Transverse colon (tissue), 4 donors: Measurements from ENCODE around the gene SPTLC3. TPM values are rescaled to one million over a fixed set of nuclear protein-coding genes. Genes with fewer than 3 reads are reported as not detected.

ENCODE experiments used
- DNase-seq: peaks from one replicate; pipeline ENCODE4 v3.0.0-alpha.2; 2019
- H3K27ac ChIP-seq, 4 donors: fragments of 200-600 bp; sonication (generic); 2 replicates each; pipeline ENCODE4 v1.5.1; 2016 to 2018; ENCODE audit warnings: inconsistent platforms in 4 of 4
- H3K27me3 ChIP-seq: fragments of 200-600 bp; sonication (generic); 2 replicates; pipeline ENCODE4 v1.5.1; 2017; ENCODE audit warnings: inconsistent platforms
- H3K36me3 ChIP-seq, 4 donors: fragments of 200-600 bp; sonication (generic); 2 replicates each; pipeline ENCODE4 v1.5.1; 2017 to 2019; ENCODE audit warnings: inconsistent platforms in 4 of 4
- H3K4me1 ChIP-seq, 4 donors: fragments of 200-600 bp; sonication (generic); 2 replicates each; pipeline ENCODE4 v1.5.1; 2017 to 2020; ENCODE audit warnings: inconsistent platforms in 4 of 4
- H3K4me3 ChIP-seq, 4 donors: fragments of 200-600 bp; sonication (generic); 1 replicate in 1 of 4; 2 replicates in 3 of 4; pipeline versions ENCODE4 v1.5.1 to v1.6.1; 2017 to 2019; ENCODE audit warnings: inconsistent platforms in 4 of 4
- H3K9me3 ChIP-seq, 2 donors: fragments of 200-600 bp; sonication (generic); 2 replicates each; pipeline ENCODE4 v1.5.1; 2017 to 2019; ENCODE audit warnings: inconsistent platforms in 2 of 2
- EP300 ChIP-seq: sonication (generic); formaldehyde crosslinking; IDR thresholded peaks from one replicate; pipeline ENCODE4 v1.6.1; 2017; ENCODE audit warnings: antibody characterized with exemption, low read depth
- POLR2A ChIP-seq: fragments of 450-650 bp; IDR thresholded peaks from one replicate; pipeline ENCODE4 v1.6.1; 2016; ENCODE audit warnings: antibody characterized with exemption, mild to moderate bottlenecking, moderate library complexity
- POLR2AphosphoS5 ChIP-seq, 3 donors: sonication (generic); formaldehyde crosslinking; IDR thresholded peaks; one replicate each; pipeline ENCODE4 v1.6.1; 2016; ENCODE audit warnings: antibody characterized with exemption in 3 of 3
- WGBS, 2 donors: methylation state at CpG; one replicate each; pipeline ENCODE4 v1.1.5; 2018; ENCODE audit warnings: low coverage in 1 of 2; 5-methylcytosine and 5-hydroxymethylcytosine counted together
- in situ Hi-C, 4 donors: fragments of 200-750 bp; cut with MboI; loops; one replicate each; pipeline versions ENCODE4 v1.15.0 to v1.15.1; 2017; ENCODE audit warnings: low sequenced_read_pairs in 3 of 4, low pct_ligation_motif_present in 1 of 4, low pct_unique_long_range_greater_than_20kb in 1 of 4
- intact Hi-C: fragments of 100-400 bp; cut with DNase I; formaldehyde crosslinking; loops from one replicate; pipeline ENCODE4 v1.15.1; 2023; ENCODE audit warnings: low total_unique reads
- total RNA-seq, 4 donors: library from RNA; depleted of rRNA; stranded (reverse); fragments of >200 nt; gene quantifications; one replicate each; pipeline ENCODE4 v1.1.0, GENCODE V29; 2016
- TF ChIP-seq, protein P1 (sequence below), 5 experiments: fragments of 200-600 bp in 3 of 5; fragments of 450-650 bp in 2 of 5; sonication (generic) in 3 of 5; IDR thresholded peaks; 1 replicate in 2 of 5; 2 replicates in 3 of 5; pipeline ENCODE4 v1.5.1; 2016 to 2017; ENCODE audit warnings: antibody characterized with exemption in 5 of 5, inconsistent platforms in 3 of 5, mild to moderate bottlenecking in 2 of 5, moderate library complexity in 1 of 5

SPTLC3 gene
- total RNA-seq, 4 donors from 2014 or later: 2.6 to 11.6 (median 8.8) TPM

DNA sequence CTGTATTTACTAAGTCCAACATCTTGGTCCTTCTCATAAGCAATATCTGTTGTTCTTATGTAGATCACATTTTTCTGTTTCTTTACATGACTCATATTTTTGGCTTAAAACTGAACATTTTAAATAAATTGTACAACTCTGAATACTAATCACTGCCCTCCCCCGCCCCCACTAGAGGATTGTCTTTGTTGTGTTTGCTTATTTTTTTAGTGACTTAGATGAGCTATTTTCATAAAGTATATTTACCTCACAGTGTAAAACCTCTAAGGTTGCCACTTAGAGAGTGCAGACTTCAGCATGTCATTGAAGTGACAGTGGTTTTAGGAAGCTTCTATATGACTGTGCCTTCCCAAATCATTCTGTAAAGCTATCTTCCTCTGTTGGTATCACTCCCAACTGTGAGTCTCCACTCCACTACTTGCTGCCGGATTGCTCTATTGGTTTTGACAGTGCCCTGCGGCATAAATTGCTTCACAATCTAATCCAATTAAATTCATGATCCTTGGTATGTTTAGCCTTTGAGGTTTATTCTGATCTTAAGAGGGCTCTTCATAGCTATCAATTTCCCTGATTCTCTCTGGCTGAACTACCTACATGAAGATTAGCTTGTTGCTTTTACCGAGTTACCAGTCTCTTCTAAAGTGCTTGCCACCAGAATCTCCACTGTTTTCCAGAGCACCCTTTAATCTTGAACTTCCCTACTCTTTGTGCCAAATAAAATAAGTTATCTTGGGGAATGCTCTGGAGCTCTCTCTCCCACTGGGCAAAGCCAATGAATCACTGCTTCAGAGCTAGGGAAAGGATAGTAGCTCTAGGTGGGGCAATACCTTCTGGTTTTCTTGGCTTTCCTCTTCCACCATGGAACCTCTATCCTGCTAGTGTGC, 33.0 kb downstream of the SPTLC3 start:
- no peak overlapping the region for H3K27ac ChIP-seq
- no peaks in the 10 kb centered on the region for H3K36me3 ChIP-seq
- in situ Hi-C loops (no loop called here), intact Hi-C loops (no loop called here)
- 87 to 89% methylated on average over 4 of the region's 4 CpGs for WGBS, 2 donors
- no peak overlapping the region for H3K4me3 ChIP-seq
- DNase-seq: no peak
- no peaks in the 10 kb centered on the region for H3K4me1 ChIP-seq
- H3K9me3 ChIP-seq: no peaks in the 10 kb centered on the region
- no peaks in the 10 kb centered on the region for H3K27me3 ChIP-seq
- TF ChIP-seq POLR2A (no peak), EP300 (no peak), POLR2AphosphoS5 (IDR thresholded peaks at IDR 0.05) (no peak)
- TF ChIP-seq, protein P1, sequence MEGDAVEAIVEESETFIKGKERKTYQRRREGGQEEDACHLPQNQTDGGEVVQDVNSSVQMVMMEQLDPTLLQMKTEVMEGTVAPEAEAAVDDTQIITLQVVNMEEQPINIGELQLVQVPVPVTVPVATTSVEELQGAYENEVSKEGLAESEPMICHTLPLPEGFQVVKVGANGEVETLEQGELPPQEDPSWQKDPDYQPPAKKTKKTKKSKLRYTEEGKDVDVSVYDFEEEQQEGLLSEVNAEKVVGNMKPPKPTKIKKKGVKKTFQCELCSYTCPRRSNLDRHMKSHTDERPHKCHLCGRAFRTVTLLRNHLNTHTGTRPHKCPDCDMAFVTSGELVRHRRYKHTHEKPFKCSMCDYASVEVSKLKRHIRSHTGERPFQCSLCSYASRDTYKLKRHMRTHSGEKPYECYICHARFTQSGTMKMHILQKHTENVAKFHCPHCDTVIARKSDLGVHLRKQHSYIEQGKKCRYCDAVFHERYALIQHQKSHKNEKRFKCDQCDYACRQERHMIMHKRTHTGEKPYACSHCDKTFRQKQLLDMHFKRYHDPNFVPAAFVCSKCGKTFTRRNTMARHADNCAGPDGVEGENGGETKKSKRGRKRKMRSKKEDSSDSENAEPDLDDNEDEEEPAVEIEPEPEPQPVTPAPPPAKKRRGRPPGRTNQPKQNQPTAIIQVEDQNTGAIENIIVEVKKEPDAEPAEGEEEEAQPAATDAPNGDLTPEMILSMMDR (IDR thresholded peaks at IDR 0.05): no peak

DNA sequence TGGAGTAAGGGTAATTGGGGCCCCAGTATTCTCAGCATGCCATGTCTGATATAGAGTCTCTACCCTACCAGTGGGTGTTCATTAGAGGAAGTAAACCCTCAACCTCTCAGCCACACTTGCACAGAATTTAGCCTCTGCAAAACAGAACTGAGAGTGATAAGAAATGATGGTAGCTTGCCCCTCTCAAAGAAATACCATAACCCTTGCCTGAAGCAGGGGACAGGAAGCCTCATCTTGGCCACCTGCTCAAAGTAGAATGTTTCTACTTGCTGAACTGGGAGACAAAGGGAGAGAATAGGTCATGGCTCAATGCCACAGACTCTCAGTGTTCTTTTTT, 33.7 kb downstream of the SPTLC3 start:
- no peaks in the 10 kb centered on the region for H3K27me3 ChIP-seq
- H3K9me3 ChIP-seq: no peaks in the 10 kb centered on the region
- no peak overlapping the region for H3K4me3 ChIP-seq
- no peak overlapping the region for H3K27ac ChIP-seq
- intact Hi-C loops: no loop called here
- TF ChIP-seq EP300 (no peak), POLR2AphosphoS5 (IDR thresholded peaks at IDR 0.05) (no peak), POLR2A (no peak)
- TF ChIP-seq, protein P1 (IDR thresholded peaks at IDR 0.05): no peak
- H3K36me3 ChIP-seq: no peaks in the 10 kb centered on the region
- in situ Hi-C loops: no loop called here
- no peak for DNase-seq
- H3K4me1 ChIP-seq: no peaks in the 10 kb centered on the region

DNA sequence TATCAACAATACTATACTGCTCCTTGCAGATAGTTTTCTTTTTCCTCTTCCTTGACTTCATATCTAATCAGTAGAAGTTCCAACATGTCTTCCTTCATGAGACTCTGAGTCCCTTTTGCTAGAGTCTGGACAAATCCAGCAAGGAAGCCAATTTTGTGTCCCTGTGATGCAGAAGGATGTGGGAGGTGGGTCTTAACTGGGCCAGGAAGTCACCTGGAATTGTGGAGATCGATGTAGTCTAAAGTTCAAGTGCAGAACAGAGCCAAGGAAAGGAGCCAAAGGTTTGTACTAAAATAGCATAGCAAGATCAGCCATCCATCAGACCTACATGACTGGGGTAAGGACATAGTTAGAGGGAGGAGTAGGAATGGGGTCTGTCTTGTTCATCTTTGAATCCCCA, 37.6 kb downstream of the SPTLC3 start:
- no peak for DNase-seq

DNA sequence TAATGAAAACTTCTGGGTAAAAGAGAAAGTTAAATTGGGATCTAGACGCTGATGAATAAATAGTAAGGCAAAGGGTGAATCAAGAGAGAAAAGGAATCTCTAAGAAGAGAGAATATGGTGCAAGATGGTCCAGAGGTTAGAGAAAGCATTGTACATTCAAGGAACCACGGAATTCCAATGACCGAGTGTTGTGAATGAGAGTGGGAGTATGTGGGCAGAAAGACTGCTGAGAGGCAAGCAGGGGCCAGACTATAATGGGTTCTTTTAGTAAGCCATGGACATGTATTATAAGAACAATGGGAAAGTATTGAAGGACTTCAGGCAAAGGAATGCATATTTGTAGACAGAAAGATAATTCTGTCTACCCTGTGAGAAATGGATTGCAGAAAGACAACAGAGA, 45.2 kb downstream of the SPTLC3 start:
- no peak for DNase-seq
- Histone ChIP-seq H3K9me3 (no peaks in the 10 kb centered on the region), H3K4me3 (no peak overlapping the region), H3K27ac (no peak overlapping the region), H3K4me1 (no peaks in the 10 kb centered on the region), H3K36me3 (no peaks in the 10 kb centered on the region), H3K27me3 (no peaks in the 10 kb centered on the region)
- TF ChIP-seq EP300 (no peak), POLR2AphosphoS5 (IDR thresholded peaks at IDR 0.05) (no peak), POLR2A (no peak)
- TF ChIP-seq, protein P1 (IDR thresholded peaks at IDR 0.05): no peak
- whole genome bisulfite sequencing, 2 donors: 61 to 64% methylated on average over 3 of the region's 3 CpGs
- intact Hi-C loops (no loop called here), in situ Hi-C loops (no loop called here)

More for the DNA sequence above, 37.6 kb downstream of the SPTLC3 start:
- H3K4me3 ChIP-seq: no peak overlapping the region
- in situ Hi-C loops (no loop called here), intact Hi-C loops (no loop called here)
- TF ChIP-seq, protein P1 (IDR thresholded peaks at IDR 0.05): no peak
- TF ChIP-seq POLR2AphosphoS5 (IDR thresholded peaks at IDR 0.05) (no peak), EP300 (no peak), POLR2A (no peak)
- WGBS, 2 donors: 57 to 80% methylated on average over 1 of the region's 1 CpG
- no peak overlapping the region for H3K27ac ChIP-seq
- H3K36me3 ChIP-seq: no peaks in the 10 kb centered on the region
- no peaks in the 10 kb centered on the region for H3K9me3 ChIP-seq
- no peaks in the 10 kb centered on the region for H3K27me3 ChIP-seq
- H3K4me1 ChIP-seq: no peaks in the 10 kb centered on the region
